T-helper 1 cell treated with Interleukin-12 subunit alpha and Interleukin-12 subunit beta and Interleukin-4 antibody, amounts not matched to agents 30 ng/mL and 1 ng/mL, for 36 hours (primary cell): ENCODE results near the gene VAV2. TPM values are rescaled to one million over a fixed set of nuclear protein-coding genes. Genes with fewer than 3 reads are reported as not detected.

Experiments
- intact Hi-C: fragments of 100-400 bp; cut with micrococcal nuclease; formaldehyde crosslinking; loops from one replicate; pipeline ENCODE4 v1.15.1; 2024
- total RNA-seq: library from RNA; stranded (reverse); gene quantifications from 2 replicates; pipeline ENCODE4 v1.2.3, GENCODE V29; 2022

The VAV2 gene
- total RNA-seq, 1 donor from 2014 or later: 3.1 TPM

DNA sequence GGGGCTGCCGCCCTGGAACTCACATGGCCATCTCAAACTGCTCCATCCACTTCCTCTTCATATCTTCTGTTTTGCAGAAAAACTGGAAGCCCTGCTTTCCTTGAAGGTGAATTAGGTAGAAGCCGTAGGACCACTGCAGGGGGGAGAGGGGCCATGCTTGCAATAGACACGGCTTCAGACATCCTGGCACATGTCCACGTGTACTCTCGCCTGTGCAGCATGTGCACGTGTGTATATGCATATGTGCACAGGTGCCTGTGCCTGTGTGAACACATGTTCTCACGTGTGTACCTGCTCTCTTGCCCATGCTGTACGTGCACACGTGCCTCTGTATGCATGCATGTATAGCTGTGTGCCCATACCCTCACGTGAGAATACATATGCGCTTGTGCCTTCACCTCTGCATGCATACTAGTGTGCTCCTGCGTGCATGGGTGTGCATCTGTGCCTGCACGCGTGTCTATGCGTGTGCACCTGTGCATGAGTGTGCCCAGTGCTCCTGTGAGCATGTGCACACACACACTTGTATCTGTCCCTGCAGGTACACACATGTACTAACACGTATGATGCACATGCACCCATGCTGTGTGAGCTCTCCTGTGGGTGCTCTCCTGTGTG, 206.3 kb downstream of the VAV2 start:
- intact Hi-C loops: no loop called here

DNA sequence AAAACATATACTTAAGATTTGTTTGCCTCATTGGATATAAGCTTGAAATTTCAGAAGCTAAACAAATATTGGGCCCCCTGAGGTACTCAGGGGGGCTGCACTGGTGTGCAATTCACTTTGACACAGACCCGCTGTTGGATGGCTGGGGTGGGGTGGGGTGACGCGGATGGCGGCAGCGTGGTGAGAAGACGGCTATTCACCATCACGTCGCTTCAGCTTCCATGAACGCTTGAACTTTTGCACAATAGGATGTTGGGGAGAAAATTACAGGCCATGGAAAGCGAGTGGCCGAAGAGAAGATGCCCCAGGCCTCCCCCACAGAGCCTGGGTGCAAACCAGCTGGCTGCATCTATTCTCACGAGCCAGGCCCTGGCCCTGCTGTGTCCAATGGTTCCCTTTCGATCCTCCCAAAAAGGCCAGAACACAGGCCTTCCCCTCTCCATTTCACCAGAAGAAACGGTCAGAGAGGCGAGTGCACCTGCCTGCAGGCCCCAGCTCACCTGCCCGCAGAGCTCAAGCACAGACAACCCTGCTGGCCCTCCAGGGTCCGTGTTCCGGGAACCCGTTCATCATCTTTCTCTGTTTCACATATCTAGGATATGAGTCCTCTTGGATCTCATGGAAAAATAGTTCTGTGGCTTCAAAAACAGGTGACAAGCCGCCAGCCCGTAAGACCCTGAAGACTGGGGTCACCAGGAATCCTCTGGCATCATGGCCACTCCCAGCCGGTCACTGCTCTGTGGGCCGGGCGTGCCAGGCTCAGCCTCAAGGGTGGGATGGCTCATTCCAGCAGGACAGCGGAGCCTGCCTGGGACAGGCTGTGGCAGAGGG, 207.2 kb downstream of the VAV2 start:
- intact Hi-C loops: no loop called here

DNA sequence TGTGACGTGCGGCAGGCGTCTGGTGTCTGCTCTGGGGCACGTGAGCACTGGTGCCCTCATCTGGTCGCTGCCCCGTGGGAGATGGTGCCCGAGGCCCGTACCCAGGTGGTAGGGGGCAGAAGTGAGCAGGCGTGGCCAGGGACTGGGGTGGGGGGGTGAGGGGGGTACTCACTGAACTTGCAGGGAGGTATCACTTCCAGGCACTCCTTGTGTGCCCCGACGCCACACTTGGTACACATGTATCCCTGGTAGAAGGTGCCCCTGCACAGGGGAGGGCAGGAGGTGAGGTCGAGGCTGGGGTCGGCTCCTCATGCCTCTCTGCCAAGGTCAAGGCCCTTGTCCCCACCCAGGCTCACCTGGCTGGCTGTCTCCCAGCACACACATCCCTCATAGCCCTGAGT, 208.8 kb downstream of the VAV2 start:
- intact Hi-C loops: no loop called here

DNA sequence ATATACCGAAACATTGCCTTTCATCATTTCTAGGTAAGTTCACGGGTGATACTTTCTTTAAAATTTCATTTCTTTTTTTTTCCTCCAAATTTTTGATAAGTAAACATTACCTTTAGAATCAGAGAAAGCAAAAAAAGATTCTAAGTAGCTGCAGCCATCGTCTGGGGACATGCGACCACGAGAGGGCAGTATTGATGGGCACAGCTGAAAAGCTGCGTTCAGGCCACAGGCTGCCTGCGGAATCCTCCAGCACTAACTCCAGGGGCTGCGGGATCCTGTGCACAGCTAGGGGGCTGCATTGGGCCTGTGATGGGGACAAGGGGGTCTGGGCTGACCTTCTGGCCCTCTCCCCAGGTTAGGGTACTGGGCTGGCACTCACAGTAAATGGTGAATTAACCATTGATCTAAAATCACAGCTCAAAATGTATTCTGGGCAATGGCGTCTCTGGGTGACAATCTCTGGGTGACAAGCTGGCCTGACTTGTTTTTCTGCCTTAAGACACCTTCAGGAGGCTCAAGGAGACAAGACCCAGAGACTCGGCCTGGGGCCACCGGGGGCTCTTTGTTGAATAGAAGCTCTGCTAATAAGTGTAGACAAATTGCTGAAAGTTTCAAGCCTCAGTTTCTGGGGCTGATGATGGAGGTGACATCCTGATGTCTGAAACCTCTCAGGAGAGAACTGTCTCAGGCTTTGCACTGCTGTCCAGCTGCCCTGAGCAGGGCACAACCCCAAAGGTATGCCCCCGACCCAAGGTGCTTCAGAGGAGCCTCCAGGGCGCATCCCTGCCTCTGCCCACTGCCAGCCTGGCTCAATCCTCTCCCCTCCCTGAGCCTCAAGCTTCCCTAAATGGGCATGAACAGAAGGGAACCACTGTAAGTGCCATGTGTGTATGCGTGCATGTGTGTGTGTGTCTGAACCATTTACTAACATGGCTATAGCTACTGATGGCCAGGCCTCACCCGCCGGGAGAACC, 209.7 kb downstream of the VAV2 start:
- intact Hi-C loops: loop anchor here (1.0 kb wide), 2 partner anchors 212 to 317 kb away; no protein-coding TSS in a partner anchor

DNA sequence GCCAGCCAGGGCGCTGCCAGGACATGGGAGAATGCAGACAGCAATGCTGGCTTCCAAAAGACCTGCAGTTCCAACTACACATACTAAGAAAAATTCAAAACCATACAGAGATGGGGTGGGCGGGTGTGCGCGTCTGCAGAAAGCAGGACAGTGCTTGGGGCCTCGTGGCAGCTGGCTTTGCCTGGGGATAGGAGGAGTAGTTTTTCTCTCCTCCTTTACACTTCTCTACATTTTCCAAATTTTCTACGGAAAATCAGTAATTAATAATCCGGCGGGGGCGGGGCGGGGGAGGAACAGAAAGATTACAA, 210.3 kb downstream of the VAV2 start:
- intact Hi-C loops: loop anchor here (1.0 kb wide), 2 partner anchors 213 to 318 kb away; no protein-coding TSS in a partner anchor

DNA sequence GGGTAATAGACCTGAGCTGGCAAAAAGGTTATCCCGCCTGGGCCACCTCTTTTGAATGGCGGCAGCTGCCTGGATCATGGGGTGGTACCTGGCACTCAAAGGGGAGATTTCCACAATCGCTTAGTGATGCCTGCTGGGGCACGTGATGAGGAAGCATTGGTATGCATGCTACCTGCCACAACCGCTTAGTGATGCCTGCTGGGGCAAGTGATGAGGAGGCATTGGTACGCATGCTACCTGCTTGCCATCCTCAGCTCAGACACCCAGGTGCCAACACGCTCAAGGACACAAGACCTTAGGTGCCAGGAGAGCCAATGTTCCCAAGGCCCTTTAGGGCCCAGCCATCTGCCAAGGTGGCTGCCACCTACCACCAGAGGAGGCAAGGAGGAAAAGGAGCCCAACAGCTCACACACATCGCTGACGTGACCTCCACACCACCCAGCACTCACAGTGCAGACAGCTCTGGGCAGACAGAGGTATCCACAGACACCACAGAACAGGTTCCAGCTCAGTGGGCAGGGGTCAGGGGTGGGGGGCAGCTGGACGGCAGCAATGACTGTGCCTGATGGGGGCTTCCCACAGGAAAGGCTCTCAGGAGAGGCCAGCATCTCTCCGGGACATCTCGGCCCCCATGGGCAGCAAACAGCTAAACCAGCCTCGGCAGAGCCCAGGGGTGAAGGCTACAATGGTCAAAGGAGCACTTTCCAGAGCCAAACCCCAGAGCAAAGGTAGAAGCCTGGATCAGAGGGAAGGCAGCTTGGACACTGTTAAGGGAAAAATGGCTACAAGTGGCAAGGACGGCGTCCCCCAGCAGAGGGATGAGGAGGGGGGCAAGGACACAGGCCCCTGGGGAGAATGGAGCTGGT, 210.9 kb downstream of the VAV2 start:
- intact Hi-C loops: no loop called here

DNA sequence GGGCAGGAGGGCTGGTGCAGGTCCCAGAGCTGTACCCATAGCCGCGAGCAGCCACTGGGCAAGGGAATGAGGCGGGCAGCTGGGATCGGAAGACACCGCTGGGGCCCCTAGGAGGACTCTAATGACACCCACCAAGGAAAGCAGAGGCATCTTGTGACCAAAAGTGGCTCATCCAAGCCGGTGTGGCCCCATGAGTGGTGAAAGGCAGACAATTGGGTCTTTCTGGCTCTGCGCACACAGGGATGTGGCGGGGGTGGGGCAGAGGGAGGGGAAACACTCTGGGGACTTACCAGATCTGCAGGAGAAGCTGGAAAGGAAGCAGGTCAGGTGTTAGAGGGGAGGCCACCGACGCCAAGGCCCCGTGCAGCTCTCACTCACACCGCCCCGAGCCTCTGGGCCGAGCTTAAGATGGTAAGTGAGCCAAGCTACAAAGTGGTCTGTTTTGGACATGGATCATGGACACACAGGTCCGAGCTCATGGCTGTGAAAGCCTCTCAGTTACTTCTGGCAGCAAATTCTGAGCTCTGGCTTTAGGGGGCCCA, 211.6 kb downstream of the VAV2 start:
- intact Hi-C loops: no loop called here

DNA sequence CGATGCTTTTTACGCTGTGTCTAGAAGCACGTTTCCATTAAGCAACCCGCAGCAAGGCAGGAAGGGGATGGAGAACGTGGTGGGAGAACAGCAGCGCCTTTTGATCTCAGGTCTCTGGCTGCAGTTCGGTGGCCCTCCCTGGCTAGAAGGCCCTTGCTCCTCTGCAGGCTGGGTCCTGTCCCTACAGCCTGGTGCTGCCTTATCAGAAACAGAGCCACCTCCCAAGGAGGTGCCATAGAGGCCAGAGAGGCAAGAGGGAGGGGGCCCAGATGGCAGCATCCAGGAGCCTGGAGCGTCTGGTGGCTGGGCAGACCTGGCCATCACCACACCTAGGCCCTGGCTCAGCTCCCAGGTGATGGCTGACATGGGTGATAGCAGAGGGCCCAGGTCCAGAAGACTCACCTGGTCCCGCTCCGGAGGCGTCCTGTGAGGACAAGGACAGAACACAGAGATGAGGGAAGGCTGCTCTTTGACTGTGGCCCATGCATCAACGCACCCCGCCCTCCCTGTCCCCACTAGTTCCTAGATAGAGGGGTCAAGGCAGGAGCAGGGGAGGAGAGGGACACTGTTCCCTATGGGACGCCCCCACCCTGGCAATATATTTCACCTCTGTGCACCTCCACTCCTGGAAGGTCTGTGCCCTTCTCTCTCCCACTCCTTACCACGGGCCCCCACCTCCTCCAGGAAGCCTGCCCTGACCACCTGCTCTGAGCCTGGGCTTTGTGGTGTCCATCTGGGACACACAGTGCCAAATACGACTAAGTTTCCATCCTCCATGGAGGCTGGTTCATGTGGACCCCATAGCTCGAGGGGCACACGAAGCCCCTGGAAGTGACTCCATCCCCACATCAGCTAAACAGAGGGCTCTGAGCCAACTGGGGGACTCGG, 212.4 kb downstream of the VAV2 start:
- intact Hi-C loops: no loop called here

DNA sequence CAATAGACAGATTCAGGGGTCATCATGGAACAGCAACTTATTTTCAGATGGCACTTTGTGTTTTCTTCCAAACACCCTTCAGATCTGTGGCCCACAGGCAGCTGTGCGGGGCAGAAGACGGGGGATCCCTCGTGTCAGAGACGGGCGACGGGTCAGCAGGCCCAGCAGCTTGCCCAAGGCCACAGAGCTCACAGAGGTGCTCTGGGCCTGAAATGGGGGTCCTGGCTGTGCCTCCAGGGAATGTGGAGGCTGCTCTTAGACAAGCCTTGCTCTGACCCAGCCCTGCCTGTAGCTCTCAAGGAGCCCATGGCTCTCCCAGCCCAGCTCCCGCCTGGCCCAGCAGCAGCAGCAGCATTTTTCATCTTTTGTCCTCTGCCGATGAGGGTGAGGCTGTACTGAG, 213.0 kb downstream of the VAV2 start:
- intact Hi-C loops: no loop called here

DNA sequence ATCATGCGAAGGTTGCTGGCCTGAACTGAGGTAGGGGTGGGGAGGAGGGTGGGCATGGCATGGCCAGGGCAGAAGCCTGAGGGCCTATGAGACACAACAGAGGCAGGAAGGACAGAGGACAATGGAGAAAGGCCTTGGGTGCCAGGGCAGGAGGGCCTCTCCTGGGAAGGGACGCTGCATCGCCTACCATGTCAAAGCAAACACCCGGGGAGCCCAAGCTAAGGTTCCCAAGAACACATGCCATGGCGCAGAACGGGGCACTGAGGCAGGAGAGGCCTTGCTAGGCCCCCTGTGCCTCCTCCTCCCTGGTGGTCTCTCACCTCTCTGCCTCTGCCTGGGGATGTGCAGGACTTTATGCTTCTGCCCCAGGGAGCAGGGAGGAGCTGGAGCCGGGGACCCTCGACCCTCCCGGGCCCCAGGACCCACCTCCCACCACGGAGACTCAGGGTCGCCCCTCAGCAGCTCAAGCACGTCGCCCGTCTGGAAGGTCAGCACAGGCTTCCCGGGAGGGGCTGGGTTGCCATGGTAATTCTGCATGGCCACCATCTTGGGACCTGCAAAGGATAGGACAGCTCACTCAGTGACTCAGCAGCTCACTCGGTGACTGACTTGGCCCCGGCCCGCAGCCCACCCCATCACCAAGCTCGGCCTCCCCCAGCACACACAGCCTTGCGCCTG, 213.6 kb downstream of the VAV2 start:
- intact Hi-C loops: no loop called here

DNA sequence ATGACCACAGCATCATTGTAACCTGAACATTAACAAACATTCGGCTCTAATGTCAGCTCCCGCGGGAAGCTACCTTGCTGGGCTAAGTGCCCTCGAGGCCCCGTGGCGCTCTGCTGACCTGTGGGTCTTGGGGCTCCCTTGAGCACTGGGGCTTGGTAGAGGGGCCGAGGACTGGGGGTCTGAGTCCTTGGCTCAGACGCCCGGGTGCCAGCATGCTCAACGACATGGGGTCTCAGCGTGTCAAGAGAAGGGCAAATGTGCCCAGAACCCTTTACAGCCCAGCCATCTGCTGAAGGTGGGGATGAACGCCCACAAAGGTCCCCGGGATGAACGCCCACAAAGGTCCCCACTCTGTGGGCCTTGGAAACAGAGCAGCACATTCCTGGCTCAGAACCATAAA, 214.3 kb downstream of the VAV2 start:
- intact Hi-C loops: no loop called here

DNA sequence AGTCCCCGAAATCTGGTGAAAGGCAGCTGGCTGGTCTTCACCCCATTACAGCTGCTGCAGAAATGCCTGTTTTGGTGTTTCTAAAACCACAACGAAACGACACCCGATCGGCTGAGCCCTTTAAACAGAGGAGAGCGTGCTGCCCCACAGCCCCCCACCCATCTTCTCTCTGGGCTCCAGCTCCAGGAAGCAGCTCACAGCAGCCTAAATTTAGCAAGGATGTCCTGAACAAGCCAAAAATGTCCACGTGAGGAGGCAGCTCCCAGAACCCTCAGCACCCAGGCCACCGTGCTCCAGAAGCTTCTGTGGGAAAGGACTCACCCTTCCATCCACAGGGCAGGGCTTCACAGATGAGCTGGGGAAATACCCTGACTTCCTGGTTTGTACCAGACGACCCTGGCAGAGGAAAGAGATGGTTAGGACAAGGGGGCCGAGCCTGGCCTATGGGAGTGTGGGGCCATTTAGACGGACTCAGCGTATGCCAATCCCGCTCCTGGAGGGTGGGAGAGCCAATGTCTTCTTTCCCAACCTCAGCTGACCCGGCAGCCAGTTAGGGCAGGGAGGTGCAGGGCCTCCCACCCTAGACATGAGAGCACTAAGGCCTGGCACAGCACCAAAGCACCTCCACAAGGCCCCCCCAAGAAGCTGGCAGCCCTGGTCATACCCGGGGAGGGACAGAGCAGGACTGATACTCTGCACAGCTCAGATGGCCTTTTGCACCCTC, 214.9 kb downstream of the VAV2 start:
- intact Hi-C loops: no loop called here

DNA sequence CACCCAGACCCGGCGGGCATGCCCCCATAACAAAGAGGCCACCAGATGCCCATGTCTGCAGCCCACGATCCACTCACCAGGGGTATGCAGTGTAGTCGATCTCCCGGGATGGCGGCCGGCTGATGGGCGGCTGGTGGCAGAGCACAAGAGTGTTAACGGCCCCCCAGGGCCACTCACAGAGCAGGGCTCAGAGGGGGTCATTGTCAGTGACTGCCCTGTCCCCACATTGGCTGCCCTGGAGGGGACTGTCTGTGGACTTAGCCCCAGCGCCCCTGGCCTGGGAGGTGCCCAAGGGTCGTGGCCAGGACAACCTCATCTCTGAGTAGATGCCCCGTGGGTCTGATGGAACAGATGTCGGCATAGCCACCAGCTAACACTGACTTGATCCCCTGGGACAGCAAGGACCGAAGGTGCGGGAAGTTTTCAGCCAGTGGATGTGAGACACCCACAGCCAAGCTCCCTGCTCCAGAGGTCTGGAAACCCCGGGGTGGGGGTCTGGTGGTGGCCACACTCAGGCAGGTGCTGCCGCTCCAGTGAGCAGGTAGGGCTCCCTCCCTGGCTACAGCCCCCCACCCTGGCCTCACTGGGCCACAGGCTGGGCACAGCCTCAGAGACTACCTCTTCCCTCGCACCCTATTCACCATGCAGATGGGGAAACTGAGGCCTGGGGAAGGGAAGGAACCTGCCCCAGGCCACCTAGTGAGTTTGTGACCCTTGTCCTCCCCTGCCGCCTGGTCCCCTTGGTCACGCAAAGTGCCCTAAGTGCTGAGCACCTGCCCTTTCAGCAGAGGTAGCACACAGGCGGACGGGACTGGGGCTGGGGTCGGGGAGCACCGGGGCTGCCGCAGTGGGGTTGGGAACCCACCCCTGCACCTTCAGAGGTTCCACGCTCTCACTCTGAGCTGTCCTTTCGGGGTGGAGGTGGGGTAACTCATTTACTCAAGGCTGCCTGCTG, 215.9 kb downstream of the VAV2 start:
- intact Hi-C loops: no loop called here

DNA sequence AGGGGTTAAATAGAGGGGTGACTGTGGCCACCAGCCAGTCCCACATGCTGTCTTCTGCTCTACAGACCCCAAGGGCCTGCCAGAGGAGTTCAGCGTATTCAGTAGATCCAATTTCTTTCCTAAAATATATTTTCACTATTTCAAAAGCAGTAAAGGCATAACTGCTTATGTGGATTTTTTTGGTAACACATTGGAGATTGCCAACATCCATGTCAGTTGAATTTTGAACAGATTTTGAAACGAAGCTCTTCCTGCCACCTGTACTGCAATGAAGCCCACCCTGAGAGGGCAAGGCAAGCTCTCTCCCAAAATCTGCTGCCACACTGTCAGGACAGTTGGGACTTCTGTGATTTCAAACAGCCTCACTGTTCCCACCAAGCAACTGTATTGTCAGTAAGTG, 216.8 kb downstream of the VAV2 start:
- intact Hi-C loops: no loop called here

DNA sequence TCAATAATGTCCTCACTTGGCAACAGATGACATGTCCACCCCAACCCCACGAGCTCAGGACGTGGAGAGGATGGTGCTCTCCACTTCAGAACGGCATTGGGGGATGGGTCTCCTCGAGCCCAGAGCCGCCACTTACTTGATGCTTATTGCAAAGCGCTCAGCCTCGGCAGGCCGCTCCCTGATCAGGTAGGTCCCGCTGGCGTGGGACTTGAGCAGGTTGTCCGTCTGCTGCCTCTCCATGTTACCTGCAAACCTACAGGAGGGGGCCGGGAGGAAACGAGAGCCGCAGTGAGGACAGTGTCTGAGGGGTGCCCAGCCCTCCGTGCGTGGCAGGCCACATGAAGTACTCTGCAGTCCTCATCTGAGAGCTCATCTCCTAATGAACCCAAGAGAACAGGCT, 217.3 kb downstream of the VAV2 start:
- intact Hi-C loops: no loop called here

DNA sequence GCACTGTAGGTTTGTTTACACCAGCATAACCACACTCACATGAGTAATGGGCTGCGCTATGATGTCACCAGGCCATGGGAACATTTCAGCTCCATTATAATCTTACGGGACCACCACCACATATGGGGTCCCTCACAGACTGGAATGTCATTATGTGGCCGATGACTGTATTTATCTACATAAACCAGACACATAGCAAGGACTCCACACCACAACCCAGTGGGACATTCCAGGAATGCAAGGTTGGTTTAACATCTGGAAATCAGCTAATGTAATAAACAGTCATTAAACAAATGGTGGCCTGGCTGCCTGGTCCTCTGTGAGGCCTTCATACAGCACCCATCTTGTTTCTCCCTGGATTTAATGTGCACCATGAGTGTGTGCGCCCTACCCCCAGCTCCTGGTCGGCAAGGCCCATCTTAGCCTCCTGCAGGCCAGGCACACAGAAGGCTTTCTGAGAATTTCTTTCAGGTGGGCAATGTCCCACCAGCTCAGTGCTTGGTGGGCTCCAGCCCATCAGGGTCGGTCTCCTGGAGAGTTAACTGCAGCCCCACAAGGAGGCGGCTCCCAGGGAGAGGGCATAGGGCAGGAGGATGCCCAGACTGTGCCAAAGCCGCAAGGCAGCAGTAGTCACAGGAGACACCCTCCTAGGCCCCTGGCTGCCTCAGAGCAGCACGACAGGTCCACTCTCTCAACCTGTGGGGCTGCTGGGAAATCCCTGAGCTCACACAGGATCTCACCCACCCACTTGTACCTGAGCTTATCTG, 218.1 kb downstream of the VAV2 start:
- intact Hi-C loops: no loop called here

DNA sequence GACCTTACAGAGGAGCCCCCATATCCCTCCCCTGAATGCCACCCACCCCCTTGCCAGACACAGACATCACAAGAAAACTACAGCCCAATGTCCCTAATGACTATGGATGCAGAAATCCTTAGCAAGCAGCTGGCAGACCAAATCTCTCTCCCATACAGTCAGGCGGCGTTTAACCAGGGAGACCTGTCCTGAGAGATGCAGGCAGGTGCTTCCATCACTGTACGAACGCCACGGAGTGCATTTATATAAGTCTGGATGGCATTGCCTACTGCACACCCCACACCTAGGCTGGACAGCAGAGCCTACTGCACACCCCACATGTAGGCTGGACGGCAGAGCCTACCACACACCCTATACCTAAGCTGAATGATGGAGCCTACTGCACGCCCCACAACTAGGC, 219.5 kb downstream of the VAV2 start:
- intact Hi-C loops: no loop called here
